Right lobe of liver (tissue), 6 donors: ENCODE results near the gene FBXO3. TPM values are rescaled to one million over a fixed set of nuclear protein-coding genes. Genes with fewer than 3 reads are reported as not detected.
"Not testable (repeated sequence)": the region's sequence is repeated elsewhere in the genome, so short reads cannot be mapped to it uniquely, and the experiment has no call there.

Experiments
- ATAC-seq, 4 donors: fragments of 200-7000 bp; cut with Tn5 transposase; one replicate each; pipeline ENCODE4 v1.9.1; 2020; ENCODE audit warnings: mild to moderate bottlenecking in 4 of 4, moderate library complexity in 4 of 4
- DNase-seq, 3 donors: peaks; one replicate each; pipeline ENCODE4 v3.0.0-alpha.2; 2020
- H3K27ac ChIP-seq, 3 donors: fragments of 200-600 bp; one replicate each; pipeline ENCODE4 v1.8.0; 2022
- H3K27me3 ChIP-seq, 2 donors: fragments of 200-600 bp; one replicate each; pipeline ENCODE4 v1.8.0; 2022
- H3K36me3 ChIP-seq, 4 donors: fragments of 200-600 bp; sonication (generic) in 1 of 4; one replicate each; pipeline versions ENCODE4 v1.5.1 to v1.8.0; 2017 to 2022; ENCODE audit warnings: control low read depth in 1 of 4
- H3K4me1 ChIP-seq, 4 donors: fragments of 200-600 bp; sonication (generic) in 1 of 4; one replicate each; pipeline versions ENCODE4 v1.5.1 to v1.8.0; 2017 to 2022; ENCODE audit warnings: control low read depth in 1 of 4
- H3K4me3 ChIP-seq, 3 donors: fragments of 200-600 bp; one replicate each; pipeline ENCODE4 v1.8.0; 2022
- H3K9me3 ChIP-seq, 4 donors: fragments of 200-600 bp; sonication (generic) in 1 of 4; one replicate each; pipeline versions ENCODE4 v1.5.1 to v1.8.0; 2017 to 2022; ENCODE audit warnings: control low read depth in 1 of 4
- POLR2A ChIP-seq: fragments of 450-650 bp; IDR thresholded peaks from one replicate; pipeline ENCODE4 v1.6.1; 2017; ENCODE audit warnings: antibody characterized with exemption, mild to moderate bottlenecking
- WGBS: methylation state at CpG from one replicate; pipeline ENCODE4 v1.1.6; 2018; ENCODE audit warnings: low coverage, low lambda C conversion rate; ENCODE audit not compliant: insufficient coverage; ENCODE audit errors: missing lambda C conversion rate; 5-methylcytosine and 5-hydroxymethylcytosine counted together
- intact Hi-C, 2 donors: fragments of 100-400 bp; cut with DNase I; formaldehyde crosslinking; loops; one replicate each; pipeline versions ENCODE4 v1.11.2 to v1.14.1; 2022
- total RNA-seq, 6 experiments: library from RNA; depleted of rRNA in 2 of 6; stranded (reverse); fragments of >200 nt in 2 of 6; fragmentation: NEBNext Ultra II Directional in 3 of 6; extraction: Animal tissue kit (Norgen Biotek cat#: 25700) in 3 of 6; gene quantifications; one replicate each; pipeline versions ENCODE4 v1.1.0 to v1.2.4, GENCODE V29; 2016 to 2023
- TF ChIP-seq, protein P1 (sequence below), 4 donors: fragments of 200-600 bp in 3 of 4; fragments of 450-650 bp in 1 of 4; IDR thresholded peaks; one replicate each; pipeline versions ENCODE4 v1.5.1 to v1.8.0; 2016 to 2022; ENCODE audit warnings: antibody characterized with exemption in 4 of 4, mild to moderate bottlenecking in 2 of 4
- donor health status: DM: no; HTN: yes; CAD: no.
- donor health status: DM: no; HTN: no; CAD: no.
- donor health status: DM: no; HTN: no; CAD: no.
- donor health status: DM: no; HTN: yes; CAD: no.
- donor health status: DM: no; HTN: yes; CAD: no.

The FBXO3 gene
- total RNA-seq, 6 experiments from 2014 or later, result 18.3 to 28.7 (median 20.8) TPM

GRCh38 chr11:33790040-33790439 lies 15.7 kb upstream of the FBXO3 start:
- H3K27me3 ChIP-seq, result peaks cover 0 to 1% of the 10 kb centered on the region in 2 donors

DNA sequence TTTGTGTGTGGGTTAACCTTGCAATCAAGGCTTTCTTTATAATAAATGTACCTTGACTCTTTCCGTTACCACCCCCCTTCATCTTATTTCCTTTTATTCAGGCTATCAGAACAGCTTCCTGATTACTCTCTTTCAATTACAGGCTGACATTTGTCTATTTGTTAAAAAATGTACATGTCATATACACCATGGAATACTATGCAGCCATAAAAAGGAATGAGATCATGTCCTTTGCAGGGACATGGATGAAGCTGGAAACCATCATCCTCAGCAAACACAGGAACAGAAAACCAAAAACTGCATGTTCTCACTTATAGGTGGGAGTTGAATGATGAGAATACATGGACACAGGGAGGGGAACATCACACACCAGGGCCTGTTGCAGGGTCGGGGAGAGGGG lies 13.8 kb upstream of the FBXO3 start:
- H3K27ac ChIP-seq, DNase-seq, H3K9me3 ChIP-seq, H3K4me1 ChIP-seq, H3K36me3 ChIP-seq, H3K4me3 ChIP-seq, H3K27me3 ChIP-seq, intact Hi-C loops, ATAC-seq: not testable (repeated sequence)
- WGBS, result 75% methylated on average over 2 of the region's 2 CpGs

More at GRCh38 chr11:33790040-33790439, 15.7 kb upstream of the FBXO3 start:
- H3K9me3 ChIP-seq, result no peaks in the 10 kb centered on the region
- ATAC-seq (no peak), DNase-seq (no peak)
- H3K4me1 ChIP-seq, result no peaks in the 10 kb centered on the region
- no peaks in the 10 kb centered on the region for H3K36me3 ChIP-seq
- intact Hi-C loops, result no loop called here
- no peak for TF ChIP-seq POLR2A
- TF ChIP-seq, protein P1, sequence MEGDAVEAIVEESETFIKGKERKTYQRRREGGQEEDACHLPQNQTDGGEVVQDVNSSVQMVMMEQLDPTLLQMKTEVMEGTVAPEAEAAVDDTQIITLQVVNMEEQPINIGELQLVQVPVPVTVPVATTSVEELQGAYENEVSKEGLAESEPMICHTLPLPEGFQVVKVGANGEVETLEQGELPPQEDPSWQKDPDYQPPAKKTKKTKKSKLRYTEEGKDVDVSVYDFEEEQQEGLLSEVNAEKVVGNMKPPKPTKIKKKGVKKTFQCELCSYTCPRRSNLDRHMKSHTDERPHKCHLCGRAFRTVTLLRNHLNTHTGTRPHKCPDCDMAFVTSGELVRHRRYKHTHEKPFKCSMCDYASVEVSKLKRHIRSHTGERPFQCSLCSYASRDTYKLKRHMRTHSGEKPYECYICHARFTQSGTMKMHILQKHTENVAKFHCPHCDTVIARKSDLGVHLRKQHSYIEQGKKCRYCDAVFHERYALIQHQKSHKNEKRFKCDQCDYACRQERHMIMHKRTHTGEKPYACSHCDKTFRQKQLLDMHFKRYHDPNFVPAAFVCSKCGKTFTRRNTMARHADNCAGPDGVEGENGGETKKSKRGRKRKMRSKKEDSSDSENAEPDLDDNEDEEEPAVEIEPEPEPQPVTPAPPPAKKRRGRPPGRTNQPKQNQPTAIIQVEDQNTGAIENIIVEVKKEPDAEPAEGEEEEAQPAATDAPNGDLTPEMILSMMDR (IDR thresholded peaks at IDR 0.05), result no peak
- 73% methylated on average over 4 of the region's 4 CpGs for WGBS
- H3K27ac ChIP-seq, result no peak overlapping the region
- H3K4me3 ChIP-seq, result no peak overlapping the region

DNA sequence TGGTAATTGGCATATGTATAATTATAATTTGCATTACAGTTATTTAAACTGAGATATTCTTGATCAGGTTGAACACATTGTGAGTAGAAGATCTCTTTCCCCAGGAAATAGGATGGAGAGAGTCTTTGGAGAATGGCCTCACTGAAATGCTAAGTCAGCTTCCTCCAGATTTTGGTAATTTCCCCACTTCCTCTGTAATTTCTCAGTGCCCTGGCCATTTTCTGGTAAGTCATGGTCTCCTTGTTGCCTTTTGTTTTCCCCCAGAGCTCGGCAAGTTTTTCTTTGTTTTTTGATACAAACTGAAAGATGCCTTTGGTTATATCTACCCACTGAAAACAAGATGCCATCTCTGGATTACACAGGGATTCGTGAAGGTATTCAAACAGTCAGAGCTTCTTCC lies 12.8 kb upstream of the FBXO3 start:
- H3K9me3 ChIP-seq, result no peaks in the 10 kb centered on the region
- no peaks in the 10 kb centered on the region for H3K4me1 ChIP-seq
- 32% methylated on average over 2 of the region's 2 CpGs for WGBS
- no peaks in the 10 kb centered on the region for H3K36me3 ChIP-seq
- DNase-seq (no peak), ATAC-seq (no peak)
- no peak overlapping the region for H3K27ac ChIP-seq
- no peak overlapping the region for H3K4me3 ChIP-seq
- no peak for TF ChIP-seq POLR2A
- TF ChIP-seq, protein P1 (IDR thresholded peaks at IDR 0.05), result no peak
- intact Hi-C loops, result no loop called here
- H3K27me3 ChIP-seq, result no peaks in the 10 kb centered on the region

GRCh38 chr11:33785609-33786008 lies 11.3 kb upstream of the FBXO3 start:
- intact Hi-C loops, result no loop called here
- no peak for DNase-seq
- no peaks in the 10 kb centered on the region for H3K27me3 ChIP-seq
- TF ChIP-seq, protein P1 (IDR thresholded peaks at IDR 0.05), result no peak
- TF ChIP-seq POLR2A, result no peak
- no peak overlapping the region for H3K4me3 ChIP-seq
- H3K36me3 ChIP-seq, result no peaks in the 10 kb centered on the region
- 70% methylated on average over 3 of the region's 3 CpGs for WGBS
- H3K27ac ChIP-seq, result no peak overlapping the region
- no peaks in the 10 kb centered on the region for H3K4me1 ChIP-seq
- H3K9me3 ChIP-seq, result no peaks in the 10 kb centered on the region
- no peak for ATAC-seq

DNA sequence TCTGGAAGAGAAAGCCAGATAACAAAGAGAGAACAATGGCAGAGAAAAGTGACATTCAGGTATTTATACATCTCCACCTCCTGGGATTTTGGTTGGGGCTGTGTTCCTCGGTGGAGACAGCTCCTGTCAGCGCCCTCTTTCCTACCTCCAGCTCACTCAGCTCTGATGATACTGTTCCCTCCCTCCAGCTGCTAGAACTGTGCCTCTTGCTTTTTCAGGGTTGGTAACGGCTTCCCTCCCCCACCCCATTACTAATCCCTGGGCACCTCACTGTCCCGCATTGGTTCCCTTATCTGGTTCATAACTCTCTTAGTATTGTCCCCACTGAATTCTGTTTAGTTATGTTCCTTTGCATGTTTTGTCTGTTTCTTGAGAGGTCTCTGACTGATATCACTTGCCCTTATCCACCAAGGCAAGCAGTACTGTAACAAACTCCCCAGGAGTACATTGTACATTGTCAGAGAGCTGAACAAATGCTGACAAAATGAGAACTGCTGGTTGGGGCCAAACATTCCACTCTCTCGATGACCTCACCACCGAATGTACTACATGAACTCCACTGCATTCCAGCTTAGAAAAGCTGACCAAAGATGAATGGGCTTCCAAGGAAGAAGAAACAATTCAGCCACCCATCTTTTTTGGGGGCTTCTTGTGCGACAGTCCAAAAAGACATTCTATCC lies 5.7 kb upstream of the FBXO3 start:
- no peaks in the 10 kb centered on the region for H3K36me3 ChIP-seq
- DNase-seq, result no peak

More for the DNA sequence above, 5.7 kb upstream of the FBXO3 start:
- intact Hi-C loops, result no loop called here
- WGBS, result 59% methylated on average over 6 of the region's 7 CpGs
- Histone ChIP-seq H3K4me3 (no peak overlapping the region), H3K4me1 (no peaks in the 10 kb centered on the region), H3K9me3 (no peaks in the 10 kb centered on the region), H3K27ac (no peak overlapping the region), H3K27me3 (no peaks in the 10 kb centered on the region)
- TF ChIP-seq, protein P1 (IDR thresholded peaks at IDR 0.05), result no peak
- no peak for TF ChIP-seq POLR2A
- ATAC-seq, result peak in 1 of 4 donors; percentile 42
